C4-2B (cell line): ENCODE data around the gene SPOCK1.

ENCODE experiments used
- H3K27ac ChIP-seq: fragments of 450-650 bp; 2 replicates; pipeline ENCODE4 v1.5.1; 2017
- CTCF ChIP-seq: fragments of 450-650 bp; conservative IDR thresholded peaks from 2 replicates; pipeline ENCODE4 v1.5.1; 2017; ENCODE audit warnings: mild to moderate bottlenecking
- ZFX ChIP-seq: fragments of 450-650 bp; IDR thresholded peaks from 2 replicates; pipeline ENCODE4 v1.6.1; 2017

SPOCK1 gene

GRCh38 chr5:137333475-137333874 lies 165.7 kb downstream of the SPOCK1 start:
- TF ChIP-seq ZFX (no peak), CTCF (no peak)
- no peak overlapping the region for H3K27ac ChIP-seq

- no peak overlapping the region for H3K27ac ChIP-seq
- no peak for TF ChIP-seq ZFX
- no peak for TF ChIP-seq CTCF
Observed at GRCh38 chr5:137332296-137332695, 166.8 kb downstream of the SPOCK1 start.

- TF ChIP-seq CTCF (no peak), ZFX (no peak)
- H3K27ac ChIP-seq, result no peak overlapping the region
Observed at GRCh38 chr5:137329586-137330296, 169.4 kb downstream of the SPOCK1 start.

GRCh38 chr5:137328991-137329390 lies 170.1 kb downstream of the SPOCK1 start:
- TF ChIP-seq CTCF, result no peak
- no peak overlapping the region for H3K27ac ChIP-seq

GRCh38 chr5:137328463-137328862 lies 170.7 kb downstream of the SPOCK1 start:
- TF ChIP-seq ZFX (no peak), CTCF (no peak)
- no peak overlapping the region for H3K27ac ChIP-seq

GRCh38 chr5:137325721-137326120 lies 173.4 kb downstream of the SPOCK1 start:
- TF ChIP-seq CTCF (no peak), ZFX (no peak)

GRCh38 chr5:137320056-137321045 lies 178.8 kb downstream of the SPOCK1 start:
- no peak for TF ChIP-seq ZFX
- TF ChIP-seq CTCF, result peak; percentile 91
- H3K27ac ChIP-seq, result no peak overlapping the region

More at GRCh38 chr5:137325721-137326120, 173.4 kb downstream of the SPOCK1 start:
- H3K27ac ChIP-seq, result no peak overlapping the region
